Natural killer cell treated with Interleukin-12 subunit alpha and Interleukin-12 subunit beta and Interleukin-15 and Interleukin-18, amount 100 ng/mL, for 72 hours (primary cell): ENCODE results near the gene ADAM12. TPM values are rescaled to one million over a fixed set of nuclear protein-coding genes. Genes with fewer than 3 reads are reported as not detected.

Experiments
- ATAC-seq, 2 donors: fragments of 150-1000 bp; cut with Tn5 transposase in 1 of 2; sonication (Bioruptor Pico), chemical (Tn5 transposase) in 1 of 2; 2 replicates each; pipeline ENCODE4 v1.10.0; 2021
- DNase-seq: peaks from one replicate; pipeline ENCODE4 v3.0.0; 2022; ENCODE audit warnings: low spot score
- H3K27ac Mint-ChIP-seq, 2 donors: 1 replicate in 1 of 2; 2 replicates in 1 of 2; pipeline ENCODE4 v1.8.0; 2022; ENCODE audit warnings: mixed read lengths in 2 of 2, mild to moderate bottlenecking in 1 of 2, moderate library complexity in 1 of 2
- H3K27me3 Mint-ChIP-seq, 2 donors: 1 replicate in 1 of 2; 2 replicates in 1 of 2; pipeline ENCODE4 v1.8.0; 2022; ENCODE audit warnings: mixed read lengths in 2 of 2
- H3K36me3 Mint-ChIP-seq: one replicate; pipeline ENCODE4 v1.8.0; 2022; ENCODE audit warnings: mixed read lengths
- H3K4me1 Mint-ChIP-seq, 2 donors: 1 replicate in 1 of 2; 2 replicates in 1 of 2; pipeline ENCODE4 v1.8.0; 2022; ENCODE audit warnings: low read depth in 2 of 2, mixed read lengths in 2 of 2, mild to moderate bottlenecking in 1 of 2
- H3K4me3 Mint-ChIP-seq: one replicate; pipeline ENCODE4 v1.8.0; 2022; ENCODE audit warnings: mixed read lengths
- H3K9me3 Mint-ChIP-seq: 2 replicates; pipeline ENCODE4 v1.8.0; 2022; ENCODE audit warnings: mixed read lengths
- total RNA-seq, 2 donors: library from RNA; stranded (reverse); gene quantifications; one replicate each; pipeline ENCODE4 v1.2.3, GENCODE V29; 2022

ADAM12 gene
- total RNA-seq, 2 donors from 2014 or later: 0.06 to 0.48 TPM

GRCh38 chr10:126118476-126118875 lies 269.8 kb downstream of the ADAM12 start:
- Mint-ChIP-seq H3K27ac (no peak overlapping the region), H3K4me1 (no peaks in the 10 kb centered on the region), H3K27me3 (peaks cover 0 to 5% of the 10 kb centered on the region in 2 donors), H3K9me3 (no peaks in the 10 kb centered on the region), H3K36me3 (no peaks in the 10 kb centered on the region), H3K4me3 (no peak overlapping the region)
- no peak for DNase-seq
- ATAC-seq: no peak

GRCh38 chr10:126117196-126117595 lies 271.1 kb downstream of the ADAM12 start:
- H3K27ac Mint-ChIP-seq: no peak overlapping the region
- no peaks in the 10 kb centered on the region for H3K36me3 Mint-ChIP-seq
- no peak for ATAC-seq

GRCh38 chr10:126115886-126116285 lies 272.4 kb downstream of the ADAM12 start:
- H3K9me3 Mint-ChIP-seq: no peaks in the 10 kb centered on the region
- no peaks in the 10 kb centered on the region for H3K4me1 Mint-ChIP-seq
- DNase-seq: no peak
- H3K4me3 Mint-ChIP-seq: no peak overlapping the region
- no peak for ATAC-seq
- H3K27ac Mint-ChIP-seq: no peak overlapping the region
- H3K27me3 Mint-ChIP-seq: peaks cover 10 to 11% of the 10 kb centered on the region in 2 donors
- no peaks in the 10 kb centered on the region for H3K36me3 Mint-ChIP-seq

More at GRCh38 chr10:126117196-126117595, 271.1 kb downstream of the ADAM12 start:
- peaks cover 4 to 5% of the 10 kb centered on the region in 2 donors for H3K27me3 Mint-ChIP-seq
- H3K4me1 Mint-ChIP-seq: no peaks in the 10 kb centered on the region
- no peak overlapping the region for H3K4me3 Mint-ChIP-seq
- DNase-seq: no peak
- H3K9me3 Mint-ChIP-seq: no peaks in the 10 kb centered on the region

- DNase-seq (no peak), ATAC-seq (no peak)
- H3K36me3 Mint-ChIP-seq: no peaks in the 10 kb centered on the region
- no peak overlapping the region for H3K27ac Mint-ChIP-seq
- H3K4me1 Mint-ChIP-seq: no peaks in the 10 kb centered on the region
- H3K9me3 Mint-ChIP-seq: no peaks in the 10 kb centered on the region
- peaks cover 14 to 18% of the 10 kb centered on the region in 2 donors for H3K27me3 Mint-ChIP-seq
- H3K4me3 Mint-ChIP-seq: no peak overlapping the region
Measured at GRCh38 chr10:126114884-126115555, 273.3 kb downstream of the ADAM12 start.

- ATAC-seq (no peak), DNase-seq (no peak)
- no peaks in the 10 kb centered on the region for H3K4me1 Mint-ChIP-seq
- no peak overlapping the region for H3K27ac Mint-ChIP-seq
- no peaks in the 10 kb centered on the region for H3K9me3 Mint-ChIP-seq
- no peak overlapping the region for H3K4me3 Mint-ChIP-seq
- peaks cover 22 to 26% of the 10 kb centered on the region in 2 donors for H3K27me3 Mint-ChIP-seq
- no peaks in the 10 kb centered on the region for H3K36me3 Mint-ChIP-seq
Measured at GRCh38 chr10:126111516-126111915, 276.8 kb downstream of the ADAM12 start.

- ATAC-seq (no peak), DNase-seq (no peak)
- peaks cover 22 to 31% of the 10 kb centered on the region in 2 donors for H3K27me3 Mint-ChIP-seq
Measured at GRCh38 chr10:126110489-126111180, 277.6 kb downstream of the ADAM12 start.

GRCh38 chr10:126109893-126110292 lies 278.4 kb downstream of the ADAM12 start:
- Mint-ChIP-seq H3K4me1 (no peaks in the 10 kb centered on the region), H3K9me3 (no peaks in the 10 kb centered on the region), H3K27ac (no peak overlapping the region), H3K27me3 (peaks cover 22 to 31% of the 10 kb centered on the region in 2 donors), H3K4me3 (no peak overlapping the region), H3K36me3 (no peaks in the 10 kb centered on the region)
- DNase-seq: no peak
- no peak for ATAC-seq

More at GRCh38 chr10:126110489-126111180, 277.6 kb downstream of the ADAM12 start:
- no peaks in the 10 kb centered on the region for H3K36me3 Mint-ChIP-seq
- H3K9me3 Mint-ChIP-seq: no peaks in the 10 kb centered on the region
- no peak overlapping the region for H3K27ac Mint-ChIP-seq
- H3K4me1 Mint-ChIP-seq: no peaks in the 10 kb centered on the region
- H3K4me3 Mint-ChIP-seq: no peak overlapping the region

GRCh38 chr10:126108693-126109092 lies 279.6 kb downstream of the ADAM12 start:
- Mint-ChIP-seq H3K9me3 (no peaks in the 10 kb centered on the region), H3K27me3 (peaks cover 22 to 27% of the 10 kb centered on the region in 2 donors), H3K4me1 (no peaks in the 10 kb centered on the region), H3K4me3 (no peak overlapping the region), H3K36me3 (no peaks in the 10 kb centered on the region), H3K27ac (no peak overlapping the region)
- ATAC-seq (no peak), DNase-seq (no peak)

- Mint-ChIP-seq H3K9me3 (no peaks in the 10 kb centered on the region), H3K27ac (no peak overlapping the region), H3K36me3 (no peaks in the 10 kb centered on the region), H3K27me3 (peaks cover 5 to 11% of the 10 kb centered on the region in 2 donors), H3K4me1 (no peaks in the 10 kb centered on the region), H3K4me3 (no peak overlapping the region)
- no peak for DNase-seq
- ATAC-seq: no peak
Measured at GRCh38 chr10:126104767-126105166, 283.5 kb downstream of the ADAM12 start.

- no peak for ATAC-seq
- DNase-seq: no peak
- Mint-ChIP-seq H3K36me3 (no peaks in the 10 kb centered on the region), H3K4me1 (no peaks in the 10 kb centered on the region), H3K27me3 (peaks cover 3 to 11% of the 10 kb centered on the region in 2 donors), H3K4me3 (no peak overlapping the region), H3K27ac (no peak overlapping the region), H3K9me3 (no peaks in the 10 kb centered on the region)
Measured at GRCh38 chr10:126102636-126103035, 285.6 kb downstream of the ADAM12 start.

GRCh38 chr10:126101736-126102135 lies 286.5 kb downstream of the ADAM12 start:
- ATAC-seq (peak in 1 of 2 donors; percentile 56), DNase-seq (no peak)
- no peaks in the 10 kb centered on the region for H3K36me3 Mint-ChIP-seq
- H3K9me3 Mint-ChIP-seq: no peaks in the 10 kb centered on the region
- peaks cover under 1 to 7% of the 10 kb centered on the region in 2 donors for H3K27me3 Mint-ChIP-seq
- no peak overlapping the region for H3K4me3 Mint-ChIP-seq
- no peak overlapping the region for H3K27ac Mint-ChIP-seq
- no peaks in the 10 kb centered on the region for H3K4me1 Mint-ChIP-seq

- Mint-ChIP-seq H3K4me1 (no peaks in the 10 kb centered on the region), H3K36me3 (no peaks in the 10 kb centered on the region), H3K9me3 (no peaks in the 10 kb centered on the region), H3K4me3 (no peak overlapping the region), H3K27me3 (peaks cover 0 to 3% of the 10 kb centered on the region in 2 donors), H3K27ac (no peak overlapping the region)
- DNase-seq (no peak), ATAC-seq (no peak)
Measured at GRCh38 chr10:126101325-126101724, 287.0 kb downstream of the ADAM12 start.

- no peaks in the 10 kb centered on the region for H3K4me1 Mint-ChIP-seq
- no peaks in the 10 kb centered on the region for H3K36me3 Mint-ChIP-seq
- H3K4me3 Mint-ChIP-seq: no peak overlapping the region
- DNase-seq (no peak), ATAC-seq (no peak)
- H3K27me3 Mint-ChIP-seq: no peaks in the 10 kb centered on the region
- H3K27ac Mint-ChIP-seq: no peak overlapping the region
- no peaks in the 10 kb centered on the region for H3K9me3 Mint-ChIP-seq
Measured at GRCh38 chr10:126099366-126099765, 288.9 kb downstream of the ADAM12 start.

- DNase-seq: no peak
- ATAC-seq: no peak
- Mint-ChIP-seq H3K4me1 (no peaks in the 10 kb centered on the region), H3K27ac (no peak overlapping the region), H3K36me3 (no peaks in the 10 kb centered on the region), H3K27me3 (peaks cover 0 to under 1% of the 10 kb centered on the region in 2 donors), H3K4me3 (no peak overlapping the region), H3K9me3 (no peaks in the 10 kb centered on the region)
Measured at GRCh38 chr10:126098226-126098581, 290.1 kb downstream of the ADAM12 start.
